Mucosa of descending colon (tissue), 3 donors: ENCODE data around the gene RAB11FIP5. TPM values are rescaled to one million over a fixed set of nuclear protein-coding genes. Genes with fewer than 3 reads are reported as not detected.

Experiments
- ATAC-seq: fragments of 200-7000 bp; cut with Tn5 transposase; one replicate; pipeline ENCODE4 v1.9.1; 2020; ENCODE audit warnings: mild to moderate bottlenecking, moderate library complexity
- DNase-seq, 3 donors: peaks; one replicate each; pipeline ENCODE4 v3.0.0-alpha.2; 2020
- H3K36me3 ChIP-seq: fragments of 200-600 bp; one replicate; pipeline ENCODE4 v1.8.0; 2021; ENCODE audit warnings: low read depth, mild to moderate bottlenecking
- H3K4me1 ChIP-seq: fragments of 200-600 bp; one replicate; pipeline ENCODE4 v1.8.0; 2021; ENCODE audit warnings: low read depth, mild to moderate bottlenecking
- H3K4me3 ChIP-seq: fragments of 200-600 bp; one replicate; pipeline ENCODE4 v1.8.0; 2021; ENCODE audit warnings: mild to moderate bottlenecking
- H3K9me3 ChIP-seq: fragments of 200-600 bp; one replicate; pipeline ENCODE4 v1.8.0; 2021; ENCODE audit warnings: mild to moderate bottlenecking
- intact Hi-C, 2 donors: fragments of 100-400 bp; cut with DNase I in 1 of 2; cut with micrococcal nuclease in 1 of 2; formaldehyde crosslinking; loops; one replicate each; pipeline versions ENCODE4 v1.11.0 to v1.11.1; 2022; cut with DNase I, micrococcal nuclease
- total RNA-seq, 3 donors: library from RNA; stranded (reverse); fragmentation: NEBNext Ultra II Directional in 2 of 3; extraction: Animal tissue kit (Norgen Biotek cat#: 25700) in 2 of 3; gene quantifications; one replicate each; pipeline versions ENCODE4 v1.2.1 to v1.2.4, GENCODE V29; 2021 to 2023
- TF ChIP-seq, protein P1 (sequence below): fragments of 200-600 bp; IDR thresholded peaks from one replicate; pipeline ENCODE4 v1.8.0; 2022; ENCODE audit warnings: antibody characterized with exemption, mild to moderate bottlenecking
- donor health status: DM: no; HTN: no; CAD: no; lungs with moderate emphysema.
- donor health status: DM: no; HTN: no; CAD: no.
- donor health status: DM: no; HTN: yes; CAD: no.

The RAB11FIP5 gene
- total RNA-seq, 3 donors from 2014 or later = 17.8 to 27.9 (median 18.3) TPM

DNA sequence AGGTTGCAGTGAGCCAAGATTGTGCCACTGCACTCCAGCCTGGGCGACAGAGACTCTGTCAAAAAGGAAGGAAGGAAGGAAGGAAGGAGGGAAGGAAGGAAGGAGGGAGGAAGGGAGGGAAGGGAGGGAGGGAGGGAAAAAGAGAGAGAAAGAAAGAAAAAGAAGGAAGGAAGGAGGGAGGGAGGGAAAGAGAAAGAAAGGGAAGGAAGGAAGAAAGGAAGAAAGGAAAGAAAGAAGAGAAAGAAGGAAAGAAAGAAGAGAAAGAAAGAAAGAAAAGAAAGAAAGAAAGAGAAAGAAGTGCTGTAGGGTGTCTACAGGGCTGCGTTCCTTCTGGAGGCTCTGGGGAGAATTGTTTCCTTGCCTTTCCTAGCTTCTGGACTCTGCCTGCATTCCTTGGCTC, 22.5 kb upstream of the RAB11FIP5 start:
- Histone ChIP-seq H3K4me3 (no peak overlapping the region), H3K36me3 (no peaks in the 10 kb centered on the region), H3K4me1 (no peaks in the 10 kb centered on the region), H3K9me3 (no peaks in the 10 kb centered on the region)
- no peak for ATAC-seq
- intact Hi-C loops = no loop called here
- TF ChIP-seq, protein P1, sequence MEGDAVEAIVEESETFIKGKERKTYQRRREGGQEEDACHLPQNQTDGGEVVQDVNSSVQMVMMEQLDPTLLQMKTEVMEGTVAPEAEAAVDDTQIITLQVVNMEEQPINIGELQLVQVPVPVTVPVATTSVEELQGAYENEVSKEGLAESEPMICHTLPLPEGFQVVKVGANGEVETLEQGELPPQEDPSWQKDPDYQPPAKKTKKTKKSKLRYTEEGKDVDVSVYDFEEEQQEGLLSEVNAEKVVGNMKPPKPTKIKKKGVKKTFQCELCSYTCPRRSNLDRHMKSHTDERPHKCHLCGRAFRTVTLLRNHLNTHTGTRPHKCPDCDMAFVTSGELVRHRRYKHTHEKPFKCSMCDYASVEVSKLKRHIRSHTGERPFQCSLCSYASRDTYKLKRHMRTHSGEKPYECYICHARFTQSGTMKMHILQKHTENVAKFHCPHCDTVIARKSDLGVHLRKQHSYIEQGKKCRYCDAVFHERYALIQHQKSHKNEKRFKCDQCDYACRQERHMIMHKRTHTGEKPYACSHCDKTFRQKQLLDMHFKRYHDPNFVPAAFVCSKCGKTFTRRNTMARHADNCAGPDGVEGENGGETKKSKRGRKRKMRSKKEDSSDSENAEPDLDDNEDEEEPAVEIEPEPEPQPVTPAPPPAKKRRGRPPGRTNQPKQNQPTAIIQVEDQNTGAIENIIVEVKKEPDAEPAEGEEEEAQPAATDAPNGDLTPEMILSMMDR = no peak
- no peak for DNase-seq

GRCh38 chr2:73134471-73134870, 21.7 kb upstream of the RAB11FIP5 start:
- H3K9me3 ChIP-seq = no peaks in the 10 kb centered on the region
- intact Hi-C loops = no loop called here
- TF ChIP-seq, protein P1 = no peak
- DNase-seq (no peak), ATAC-seq (no peak)
- H3K4me1 ChIP-seq = no peaks in the 10 kb centered on the region
- H3K4me3 ChIP-seq = no peak overlapping the region
- H3K36me3 ChIP-seq = no peaks in the 10 kb centered on the region

GRCh38 chr2:73133566-73134197, 20.9 kb upstream of the RAB11FIP5 start:
- ATAC-seq (no peak), DNase-seq (no peak)
- H3K36me3 ChIP-seq = no peaks in the 10 kb centered on the region
- intact Hi-C loops = no loop called here
- H3K4me1 ChIP-seq = no peaks in the 10 kb centered on the region
- H3K9me3 ChIP-seq = no peaks in the 10 kb centered on the region
- TF ChIP-seq, protein P1 = no peak
- no peak overlapping the region for H3K4me3 ChIP-seq

- TF ChIP-seq, protein P1 = no peak
- Histone ChIP-seq H3K9me3 (no peaks in the 10 kb centered on the region), H3K4me3 (no peak overlapping the region), H3K4me1 (no peaks in the 10 kb centered on the region), H3K36me3 (no peaks in the 10 kb centered on the region)
- DNase-seq (no peak), ATAC-seq (no peak)
- intact Hi-C loops = no loop called here
Measured at GRCh38 chr2:73131807-73132206, 19.1 kb upstream of the RAB11FIP5 start.

GRCh38 chr2:73130790-73131189, 18.0 kb upstream of the RAB11FIP5 start:
- no peak overlapping the region for H3K4me3 ChIP-seq
- no peak for DNase-seq
- ATAC-seq = no peak
- intact Hi-C loops = no loop called here
- H3K9me3 ChIP-seq = no peaks in the 10 kb centered on the region
- TF ChIP-seq, protein P1 = no peak
- H3K36me3 ChIP-seq = no peaks in the 10 kb centered on the region
- H3K4me1 ChIP-seq = no peaks in the 10 kb centered on the region
